Upper lobe of left lung (tissue), 4 donors: ENCODE results near the gene ZNF688.

ENCODE experiments used
- CTCF ChIP-seq, 6 experiments: fragments of 450-650 bp in 4 of 6; fragments of 200-600 bp in 2 of 6; sonication (generic) in 2 of 6; IDR thresholded peaks; one replicate each; pipeline ENCODE4 v1.5.1; 2016 to 2019; ENCODE audit warnings: antibody characterized with exemption in 6 of 6
- EP300 ChIP-seq, 4 donors: sonication (generic); formaldehyde crosslinking; IDR thresholded peaks; one replicate each; pipeline ENCODE4 v1.5.1; 2017; ENCODE audit warnings: antibody characterized with exemption in 4 of 4, control low read depth in 2 of 4
- POLR2A ChIP-seq, 4 donors: fragments of 450-650 bp; IDR thresholded peaks; one replicate each; pipeline ENCODE4 v1.5.1; 2016 to 2017; ENCODE audit warnings: antibody characterized with exemption in 4 of 4, mild to moderate bottlenecking in 2 of 4
- POLR2AphosphoS5 ChIP-seq, 2 donors: sonication (generic); formaldehyde crosslinking; IDR thresholded peaks; one replicate each; pipeline ENCODE4 v1.5.1; 2017; ENCODE audit warnings: antibody characterized with exemption in 2 of 2

- TF ChIP-seq CTCF (IDR thresholded peaks at IDR 0.05) (no peak), POLR2A (IDR thresholded peaks at IDR 0.05) (no peak), EP300 (IDR thresholded peaks at IDR 0.05) (no peak), POLR2AphosphoS5 (IDR thresholded peaks at IDR 0.05) (no peak)
Measured at GRCh38 chr16:30559690-30560089, 11.8 kb downstream of the ZNF688 start.
